SK-N-SH (cell line): ENCODE results near the gene FAM169A. TPM values are rescaled to one million over a fixed set of nuclear protein-coding genes. Genes with fewer than 3 reads are reported as not detected.

Experiments
- CTCF ChIA-PET: fragments of 300-600, 350-600 bp; formaldehyde crosslinking; extraction: SDS; loops from one replicate; lab custom pipeline; 2021; lab: Yijun Ruan, JAX
- POLR2A ChIA-PET: fragments of 350-600 bp; sonication (Branson Sonifier 250); formaldehyde crosslinking; extraction: SDS; loops from one replicate; lab custom pipeline; 2020; ENCODE audit warnings: antibody characterized with exemption, inconsistent platforms; lab: Yijun Ruan, JAX
- DNase-seq: peaks from one replicate; pipeline ENCODE4 v3.0.0; 2012
- H2AFZ ChIP-seq: fragments of 200-600 bp; sonication (generic); 2 replicates; pipeline ENCODE4 v1.8.1; 2016; ENCODE audit warnings: antibody characterized with exemption, mild to moderate bottlenecking, low read depth
- H3F3A ChIP-seq: fragments of 200-600 bp; sonication (generic); replicated peaks from 2 replicates; pipeline ENCODE3; 2016; ENCODE audit warnings: antibody characterized with exemption, mild to moderate bottlenecking; ENCODE audit not compliant: insufficient read depth
- H3K27ac ChIP-seq, 2 experiments: fragments of 200-500 bp in 1 of 2; fragments of 200-600 bp in 1 of 2; sonication (Bioruptor generic) in 1 of 2; sonication (generic), shearing (Covaris generic) in 1 of 2; 2 replicates each; pipeline versions ENCODE4 v1.5.1 to v1.6.1; 2014 to 2016; ENCODE audit warnings: low read depth in 2 of 2, inconsistent platforms in 1 of 2, low read length in 1 of 2, mild to moderate bottlenecking in 1 of 2, mixed read lengths in 1 of 2
- H3K27me3 ChIP-seq: fragments of 200-600 bp; sonication (generic), shearing (Covaris generic); 2 replicates; pipeline ENCODE4 v1.6.1; 2016; ENCODE audit warnings: mixed run types; ENCODE audit not compliant: insufficient read depth
- H3K36me3 ChIP-seq, 2 experiments: fragments of 200-500 bp in 1 of 2; fragments of 200-600 bp in 1 of 2; sonication (Bioruptor generic) in 1 of 2; sonication (generic) in 1 of 2; replicated peaks in 1 of 2; 2 replicates each; pipeline versions ENCODE3 to v1.5.1; 2014 to 2016; ENCODE audit warnings: low read length in 1 of 2, mild to moderate bottlenecking in 1 of 2; ENCODE audit not compliant: insufficient read depth in 2 of 2, control insufficient read depth in 1 of 2
- H3K4me1 ChIP-seq, 2 experiments: fragments of 200-500 bp in 1 of 2; fragments of 200-600 bp in 1 of 2; sonication (Bioruptor generic) in 1 of 2; sonication (generic), shearing (Covaris generic) in 1 of 2; 2 replicates each; pipeline versions ENCODE4 v1.5.1 to v1.6.1; 2014 to 2016; ENCODE audit warnings: low read depth in 1 of 2, low read length in 1 of 2, mixed run types in 1 of 2; ENCODE audit not compliant: insufficient read depth in 2 of 2, control insufficient read depth in 1 of 2
- H3K4me2 ChIP-seq: fragments of 200-600 bp; sonication (generic), shearing (Covaris generic); 2 replicates; pipeline ENCODE4 v1.6.1; 2017; ENCODE audit warnings: mixed run types
- H3K4me3 ChIP-seq, 2 experiments: fragments of 200-500 bp in 1 of 2; fragments of 200-600 bp in 1 of 2; sonication (Bioruptor generic) in 1 of 2; sonication (generic), shearing (Covaris generic) in 1 of 2; 2 replicates each; pipeline versions ENCODE4 v1.5.1 to v1.8.1; 2014 to 2016; ENCODE audit warnings: low read depth in 2 of 2, inconsistent platforms in 1 of 2, low read length in 1 of 2, mild to moderate bottlenecking in 1 of 2, mixed read lengths in 1 of 2, moderate library complexity in 1 of 2
- H3K79me2 ChIP-seq: fragments of 200-600 bp; sonication (generic); 2 replicates; pipeline ENCODE4 v1.8.1; 2017; ENCODE audit warnings: mild to moderate bottlenecking; ENCODE audit not compliant: insufficient read depth
- H3K9ac ChIP-seq: fragments of 200-600 bp; sonication (generic); 2 replicates; pipeline ENCODE4 v1.6.1; 2017; ENCODE audit warnings: mixed run types
- H3K9me2 ChIP-seq: fragments of 200-600 bp; sonication (generic); 2 replicates; pipeline ENCODE4 v1.6.1; 2017; ENCODE audit warnings: mixed run types
- H3K9me3 ChIP-seq: fragments of 200-600 bp; sonication (generic); 2 replicates; pipeline ENCODE4 v1.6.1; 2017; ENCODE audit warnings: mixed run types, mild to moderate bottlenecking, moderate library complexity
- H4K20me1 ChIP-seq: fragments of 200-600 bp; sonication (generic); 2 replicates; pipeline ENCODE4 v1.6.1; 2017; ENCODE audit warnings: mild to moderate bottlenecking, mixed run types; ENCODE audit not compliant: insufficient read depth
- ELF1 ChIP-seq: IDR thresholded peaks from 2 replicates; pipeline ENCODE4 v1.4.0; 2012
- EZH2phosphoT487 ChIP-seq: fragments of 200-600 bp; sonication (generic); IDR thresholded peaks from 2 replicates; pipeline ENCODE4 v1.6.1; 2017; ENCODE audit warnings: low read depth, mixed run types, mild to moderate bottlenecking, antibody characterized with exemption, moderate library complexity, borderline replicate concordance
- FOXM1 ChIP-seq: IDR thresholded peaks from 2 replicates; pipeline ENCODE4 v1.4.0; 2012; ENCODE audit warnings: low read depth, mild to moderate bottlenecking
- JUND ChIP-seq: IDR thresholded peaks from 2 replicates; pipeline ENCODE4 v1.4.0; 2012
- MAX ChIP-seq: IDR thresholded peaks from 2 replicates; pipeline ENCODE4 v1.4.0; 2012; ENCODE audit warnings: low read depth
- MEF2A ChIP-seq: IDR thresholded peaks from 2 replicates; pipeline ENCODE4 v1.4.0; 2012; ENCODE audit warnings: low read depth, borderline replicate concordance
- PBX3 ChIP-seq: IDR thresholded peaks from 2 replicates; pipeline ENCODE4; 2012
- RCOR1 ChIP-seq: fragments of 150-350 bp; IDR thresholded peaks from 2 replicates; pipeline ENCODE4 v1.6.1; 2017; ENCODE audit warnings: antibody characterized with exemption, low read length
- REST ChIP-seq: IDR thresholded peaks from 2 replicates; pipeline ENCODE4 v1.6.1; 2012; ENCODE audit warnings: mild to moderate bottlenecking, low read depth, low read length, moderate library complexity
- RFX5 ChIP-seq: IDR thresholded peaks from 2 replicates; pipeline ENCODE4 v1.6.1; 2012; ENCODE audit warnings: mild to moderate bottlenecking, improper control_type of control experiment, low read length
- SIN3A ChIP-seq: IDR thresholded peaks from 2 replicates; pipeline ENCODE4 v1.6.1; 2012; ENCODE audit warnings: low read depth, mild to moderate bottlenecking, low read length, moderate library complexity, borderline replicate concordance
- TEAD4 ChIP-seq: IDR thresholded peaks from 2 replicates; pipeline ENCODE4 v1.4.0; 2012; ENCODE audit warnings: mild to moderate bottlenecking, borderline replicate concordance; ENCODE audit not compliant: insufficient read depth
- USF2 ChIP-seq: fragments of 150-350 bp; IDR thresholded peaks from 2 replicates; pipeline ENCODE4 v1.6.1; 2017; ENCODE audit warnings: antibody characterized with exemption, low read length, low read depth, borderline replicate concordance
- ZBTB33 ChIP-seq: IDR thresholded peaks from 2 replicates; pipeline ENCODE4 v1.4.0; 2012; ENCODE audit warnings: low read depth, borderline replicate concordance
- WGBS: methylation state at CpG from one replicate; pipeline ENCODE4 v1.1.6; 2017; ENCODE audit warnings: low lambda C conversion rate; 5-methylcytosine and 5-hydroxymethylcytosine counted together
- polyA plus RNA-seq, 3 experiments: library from polyadenylated mRNA; depleted of rRNA; stranded (reverse); fragments of >200 nt; gene quantifications; 2 replicates each; pipeline ENCODE4 v1.2.3, GENCODE V29; 2012

Gene FAM169A
- polyA plus RNA-seq, 1 of the 3 experiments (the other 2 are of a cell fraction): 2.6 TPM

GRCh38 chr5:74787424-74787823 is 78.8 kb downstream of the FAM169A start:
- H3K79me2 ChIP-seq: no peaks in the 10 kb centered on the region
- WGBS: 94% methylated on average over 6 of the region's 6 CpGs
- H3K9ac ChIP-seq: no peak overlapping the region
- H3F3A ChIP-seq: no peaks in the 10 kb centered on the region
- no peaks in the 10 kb centered on the region for H4K20me1 ChIP-seq
- H3K36me3 ChIP-seq: peaks cover 0 to 9% of the 10 kb centered on the region in 2 experiments
- H3K4me2 ChIP-seq: no peak overlapping the region
- H3K9me3 ChIP-seq: no peaks in the 10 kb centered on the region
- DNase-seq: no peak
- no peak overlapping the region for H2AFZ ChIP-seq
- no peaks in the 10 kb centered on the region for H3K9me2 ChIP-seq
- ChIA-PET CTCF (no interaction called here), POLR2A (no interaction called here)
- H3K4me1 ChIP-seq: no peaks in the 10 kb centered on the region
- TF ChIP-seq USF2: no peak
- TF ChIP-seq PBX3: no peak
- no peak overlapping the region for H3K27ac ChIP-seq
- H3K4me3 ChIP-seq: no peak overlapping the region; a peak in 1 of 4 replicates
- H3K27me3 ChIP-seq: no peaks in the 10 kb centered on the region

- no peak for DNase-seq
- no peaks in the 10 kb centered on the region for H4K20me1 ChIP-seq
- peaks cover 2 to 9% of the 10 kb centered on the region in 2 experiments for H3K36me3 ChIP-seq
- no peak overlapping the region for H3K9ac ChIP-seq
- POLR2A ChIA-PET: no interaction called here
- H3K4me3 ChIP-seq: no peak overlapping the region
- H3K79me2 ChIP-seq: no peaks in the 10 kb centered on the region
- no peaks in the 10 kb centered on the region for H3F3A ChIP-seq
- CTCF ChIA-PET: no interaction called here
- no peak overlapping the region for H2AFZ ChIP-seq
- no peak overlapping the region for H3K4me2 ChIP-seq
- no peak overlapping the region for H3K27ac ChIP-seq
- H3K9me2 ChIP-seq: no peaks in the 10 kb centered on the region
- WGBS: 91% methylated on average over 6 of the region's 6 CpGs
- TF ChIP-seq FOXM1 (no peak), JUND (no peak)
- no peaks in the 10 kb centered on the region for H3K4me1 ChIP-seq
- no peaks in the 10 kb centered on the region for H3K27me3 ChIP-seq
- H3K9me3 ChIP-seq: no peaks in the 10 kb centered on the region
Measured at GRCh38 chr5:74786851-74787250, 79.3 kb downstream of the FAM169A start.

- H3K36me3 ChIP-seq: peaks cover 64 to 72% of the 10 kb centered on the region in 2 experiments
- H3K4me3 ChIP-seq: no peak overlapping the region
- H3K27ac ChIP-seq: no peak overlapping the region
- DNase-seq: no peak
- H3K9ac ChIP-seq: no peak overlapping the region
- H4K20me1 ChIP-seq: no peaks in the 10 kb centered on the region
- ChIA-PET CTCF (interaction anchor here (0.6 to 2.3 kb wide), 3 partner anchors 13 to 149 kb away, joined by 3 to 9 read pairs (median 3); partner anchors contain the start of gene GFM2), POLR2A (no interaction called here)
- no peaks in the 10 kb centered on the region for H3K9me2 ChIP-seq
- H3K4me1 ChIP-seq: no peaks in the 10 kb centered on the region
- no peak overlapping the region for H2AFZ ChIP-seq
- H3K4me2 ChIP-seq: no peak overlapping the region
- H3F3A ChIP-seq: peaks cover 24% of the 10 kb centered on the region
- no peaks in the 10 kb centered on the region for H3K79me2 ChIP-seq
- WGBS: 88% methylated on average over 2 of the region's 2 CpGs
- no peaks in the 10 kb centered on the region for H3K9me3 ChIP-seq
- no peaks in the 10 kb centered on the region for H3K27me3 ChIP-seq
- TF ChIP-seq MAX (no peak), SIN3A (no peak), MEF2A (no peak), REST (no peak), EZH2phosphoT487 (no peak), TEAD4 (no peak), ELF1 (no peak), ZBTB33 (no peak), RFX5 (no peak), RCOR1 (no peak)
Measured at GRCh38 chr5:74778609-74779008, 87.6 kb downstream of the FAM169A start.
